HFF-Myc (cell line): Measurements from ENCODE around the gene POU2F2.

Source experiments
- DNase-seq: peaks from one replicate; pipeline ENCODE4 v3.0.0-alpha.2; 2011; ENCODE audit warnings: low read depth; ENCODE audit errors: extremely low read depth
- H3K4me3 ChIP-seq: replicated peaks from 2 replicates; pipeline ENCODE4 v1.5.1; 2011; ENCODE audit warnings: low read depth, mild to moderate bottlenecking, control low read depth, low read length
- CTCF ChIP-seq: IDR thresholded peaks from 2 replicates; pipeline ENCODE4 v1.5.1; 2012; ENCODE audit warnings: mild to moderate bottlenecking, low read depth, low read length, control low read depth; ENCODE audit errors: missing control alignments

Gene POU2F2

GRCh38 chr19:42089772-42090171 lies 42.5 kb downstream of the POU2F2 start:
- no peak for DNase-seq
- no peak overlapping the region for H3K4me3 ChIP-seq
- TF ChIP-seq CTCF = no peak

DNA sequence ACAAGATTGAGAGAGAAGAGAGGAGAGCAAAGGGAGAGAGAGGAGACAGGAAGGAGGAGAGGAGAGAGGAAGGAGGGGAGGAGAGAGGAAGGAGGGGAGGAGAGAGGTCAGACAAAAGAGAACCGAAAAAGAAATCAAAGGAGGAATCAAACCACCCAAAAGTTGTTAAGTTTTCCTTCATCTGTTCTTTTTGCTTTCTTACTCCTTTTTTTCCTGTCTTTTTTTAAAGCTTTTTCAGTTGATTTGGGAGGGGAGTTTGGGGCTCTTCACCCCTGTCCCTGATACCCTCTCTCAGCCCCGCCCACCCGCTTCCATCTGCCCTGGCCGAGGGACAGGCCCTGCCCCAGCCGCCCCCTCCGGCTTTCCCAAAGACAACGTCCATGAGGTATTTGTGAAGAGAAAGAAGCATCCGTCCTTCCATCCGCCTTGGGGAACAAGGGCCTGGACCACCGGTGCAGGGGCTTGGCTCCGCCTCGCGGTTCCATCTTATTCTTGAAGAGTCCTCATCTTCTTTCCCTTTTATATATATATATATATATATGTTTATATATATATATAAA lies 43.0 kb downstream of the POU2F2 start:
- no peak for TF ChIP-seq CTCF
- no peak overlapping the region for H3K4me3 ChIP-seq
- no peak for DNase-seq

- TF ChIP-seq CTCF = no peak
- DNase-seq = no peak
- no peak overlapping the region; the same call in 1 of the 2 replicates for H3K4me3 ChIP-seq
These were observed 43.6 kb downstream of the POU2F2 start for GRCh38 chr19:42088471-42089190.

DNA sequence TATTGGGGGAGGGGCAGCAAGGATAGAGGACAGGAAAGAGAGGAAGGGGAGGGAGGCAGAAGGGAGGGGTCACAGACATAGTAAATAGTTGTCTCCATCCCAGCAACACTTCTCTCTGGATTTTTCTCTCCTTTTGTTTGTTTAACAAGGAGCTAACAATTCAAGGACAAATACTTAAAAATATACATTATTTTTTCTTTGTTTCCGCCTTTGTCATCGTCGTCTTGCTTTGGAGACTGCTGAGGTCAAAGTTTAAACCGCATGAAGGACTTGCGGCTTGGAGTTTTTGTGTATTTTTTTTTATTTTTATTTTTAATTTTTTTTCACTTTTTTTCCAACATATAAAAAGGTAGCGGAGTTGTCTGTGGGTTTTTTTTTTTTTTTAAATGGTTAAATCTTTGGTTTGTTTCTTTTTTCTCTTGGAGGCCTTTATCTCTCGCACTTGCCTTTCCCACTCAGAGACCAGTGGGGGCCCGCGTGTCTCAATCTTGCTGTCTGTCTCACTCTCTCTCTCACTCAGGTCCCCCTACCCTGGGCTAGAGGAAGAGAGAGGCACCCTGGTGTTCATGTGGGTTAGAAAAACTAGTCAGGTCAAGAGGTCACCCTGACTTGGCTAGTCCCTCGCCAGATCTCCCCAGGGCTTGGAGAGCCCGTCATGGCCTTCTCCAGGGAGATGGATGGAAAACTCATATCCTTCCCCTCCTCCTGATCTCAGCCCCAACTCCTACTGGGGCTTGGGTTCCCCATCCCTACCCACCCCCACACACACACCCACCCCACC lies 45.3 kb downstream of the POU2F2 start:
- TF ChIP-seq CTCF = no peak
- H3K4me3 ChIP-seq = no peak overlapping the region
- DNase-seq = no peak

GRCh38 chr19:42086188-42086736 lies 46.0 kb downstream of the POU2F2 start:
- no peak overlapping the region for H3K4me3 ChIP-seq
- no peak for DNase-seq
- no peak for TF ChIP-seq CTCF

- H3K4me3 ChIP-seq = no peak overlapping the region
- DNase-seq = no peak
- TF ChIP-seq CTCF = no peak
These were observed 48.7 kb downstream of the POU2F2 start for GRCh38 chr19:42083537-42083936.
